ENCODE data around the gene SMAD9. TPM values are rescaled to one million over a fixed set of nuclear protein-coding genes. Genes with fewer than 3 reads are reported as not detected.
A peak's percentile ranks its signal among the peaks of the same experiment; 100 is the strongest.
"Not testable (repeated sequence)": the region's sequence is repeated elsewhere in the genome, so short reads cannot be mapped to it uniquely, and the experiment has no call there.

SMAD9 gene
- total and polyA plus RNA-seq, 5 donors from 2014 or later: 0.06 to 0.15 (median 0.08) TPM; not detected in 2

- Histone ChIP-seq H3K9me3 (ENCODE audit: control insufficient read depth in 2 of 2, low read length in 2 of 2) (no peaks in the 10 kb centered on the region), H3K27me3 (ENCODE audit: control insufficient read depth, insufficient read depth, low read length) (no peaks in the 10 kb centered on the region), H3K36me3 (ENCODE audit: control insufficient read depth, insufficient read depth, low read length) (no peaks in the 10 kb centered on the region), H3K4me3 (ENCODE audit: low read depth, low read length) (no peak overlapping the region), H3K4me1 (ENCODE audit: control insufficient read depth, insufficient read depth, low read length, poor library complexity, severe bottlenecking) (no peaks in the 10 kb centered on the region), H3K27ac (ENCODE audit: insufficient read depth, low read length, poor library complexity, severe bottlenecking) (no peak overlapping the region)
- ATAC-seq (ENCODE audit: low read depth in 2 of 2): no peak
- no peak for DNase-seq
- no peak overlapping the region for H3K4me3 Mint-ChIP-seq
- peaks cover 0 to 1% (median 0%) of the 10 kb centered on the region in 7 donors for H3K9me3 Mint-ChIP-seq
- H3K27ac Mint-ChIP-seq: no peak overlapping the region
- no peaks in the 10 kb centered on the region for H3K36me3 Mint-ChIP-seq
- peaks cover 12% of the 10 kb centered on the region for H3K27me3 Mint-ChIP-seq
- H3K4me1 Mint-ChIP-seq: peaks cover 0 to 2% (median 0%) of the 10 kb centered on the region in 4 donors
These were observed 32.1 kb downstream of the SMAD9 start for GRCh38 chr13:36887758-36888521.

- peaks cover 6% of the 10 kb centered on the region for H3K27me3 Mint-ChIP-seq
- H3K27ac ChIP-seq (ENCODE audit: insufficient read depth, low read length, poor library complexity, severe bottlenecking): no peak overlapping the region
- no peaks in the 10 kb centered on the region for H3K36me3 Mint-ChIP-seq
- DNase-seq (no peak), ATAC-seq (ENCODE audit: low read depth in 2 of 2) (no peak)
- no peaks in the 10 kb centered on the region for H3K4me1 ChIP-seq (ENCODE audit: control insufficient read depth, insufficient read depth, low read length, poor library complexity, severe bottlenecking)
- peak overlapping the region in 1 of 3 donors; percentile 3 for H3K27ac Mint-ChIP-seq
- H3K9me3 ChIP-seq (ENCODE audit: control insufficient read depth in 2 of 2, low read length in 2 of 2): no peaks in the 10 kb centered on the region
- H3K9me3 Mint-ChIP-seq: peaks cover 0 to 1% (median 0%) of the 10 kb centered on the region in 7 donors
- H3K4me1 Mint-ChIP-seq: peaks cover 0 to 2% (median 0%) of the 10 kb centered on the region in 4 donors
- H3K36me3 ChIP-seq (ENCODE audit: control insufficient read depth, insufficient read depth, low read length): no peaks in the 10 kb centered on the region
- H3K4me3 Mint-ChIP-seq: no peak overlapping the region
- no peak overlapping the region for H3K4me3 ChIP-seq (ENCODE audit: low read depth, low read length)
- no peaks in the 10 kb centered on the region for H3K27me3 ChIP-seq (ENCODE audit: control insufficient read depth, insufficient read depth, low read length)
These were observed 34.1 kb downstream of the SMAD9 start for GRCh38 chr13:36885901-36886300.

GRCh38 chr13:36884235-36884634 is 35.8 kb downstream of the SMAD9 start:
- no peak overlapping the region for H3K27ac ChIP-seq (ENCODE audit: insufficient read depth, low read length, poor library complexity, severe bottlenecking)
- H3K4me3 ChIP-seq (ENCODE audit: low read depth, low read length): no peak overlapping the region
- Mint-ChIP-seq H3K4me1 (peaks cover 0 to 2% (median 0%) of the 10 kb centered on the region in 4 donors), H3K27ac (no peak overlapping the region), H3K27me3 (peaks cover 5% of the 10 kb centered on the region), H3K4me3 (no peak overlapping the region), H3K9me3 (peaks cover 0 to 1% (median 0%) of the 10 kb centered on the region in 7 donors), H3K36me3 (no peaks in the 10 kb centered on the region)
- no peaks in the 10 kb centered on the region for H3K27me3 ChIP-seq (ENCODE audit: control insufficient read depth, insufficient read depth, low read length)
- H3K9me3 ChIP-seq (ENCODE audit: control insufficient read depth in 2 of 2, low read length in 2 of 2): no peaks in the 10 kb centered on the region
- no peaks in the 10 kb centered on the region for H3K4me1 ChIP-seq (ENCODE audit: control insufficient read depth, insufficient read depth, low read length, poor library complexity, severe bottlenecking)
- H3K36me3 ChIP-seq (ENCODE audit: control insufficient read depth, insufficient read depth, low read length): no peaks in the 10 kb centered on the region
- ATAC-seq (ENCODE audit: low read depth in 2 of 2): no peak
- no peak for DNase-seq

- H3K4me3 Mint-ChIP-seq: no peak overlapping the region
- peaks cover 5% of the 10 kb centered on the region for H3K27me3 Mint-ChIP-seq
These were observed 36.2 kb downstream of the SMAD9 start for GRCh38 chr13:36883824-36884223.

GRCh38 chr13:36883392-36883791 is 36.6 kb downstream of the SMAD9 start:
- not testable (repeated sequence) for H3K27ac ChIP-seq (ENCODE audit: insufficient read depth, low read length, poor library complexity, severe bottlenecking); H3K27me3 Mint-ChIP-seq; H3K4me3 ChIP-seq (ENCODE audit: low read depth, low read length); H3K4me1 ChIP-seq (ENCODE audit: control insufficient read depth, insufficient read depth, low read length, poor library complexity, severe bottlenecking); H3K36me3 Mint-ChIP-seq; H3K4me1 Mint-ChIP-seq; H3K27ac Mint-ChIP-seq; H3K9me3 ChIP-seq (ENCODE audit: control insufficient read depth in 2 of 2, low read length in 2 of 2); H3K9me3 Mint-ChIP-seq; H3K27me3 ChIP-seq (ENCODE audit: control insufficient read depth, insufficient read depth, low read length); ATAC-seq (ENCODE audit: low read depth in 2 of 2); H3K36me3 ChIP-seq (ENCODE audit: control insufficient read depth, insufficient read depth, low read length); H3K4me3 Mint-ChIP-seq; DNase-seq

More at GRCh38 chr13:36883824-36884223, 36.2 kb downstream of the SMAD9 start:
- no peaks in the 10 kb centered on the region for H3K9me3 ChIP-seq (ENCODE audit: control insufficient read depth in 2 of 2, low read length in 2 of 2)
- no peaks in the 10 kb centered on the region for H3K36me3 ChIP-seq (ENCODE audit: control insufficient read depth, insufficient read depth, low read length)
- Mint-ChIP-seq H3K36me3 (no peaks in the 10 kb centered on the region), H3K4me1 (peaks cover 0 to 2% (median 0%) of the 10 kb centered on the region in 4 donors), H3K27ac (no peak overlapping the region), H3K9me3 (peaks cover 0 to 1% (median 0%) of the 10 kb centered on the region in 7 donors)
- no peak for ATAC-seq (ENCODE audit: low read depth in 2 of 2)
- no peak overlapping the region for H3K27ac ChIP-seq (ENCODE audit: insufficient read depth, low read length, poor library complexity, severe bottlenecking)
- no peaks in the 10 kb centered on the region for H3K27me3 ChIP-seq (ENCODE audit: control insufficient read depth, insufficient read depth, low read length)
- no peak overlapping the region for H3K4me3 ChIP-seq (ENCODE audit: low read depth, low read length)
- DNase-seq: no peak
- H3K4me1 ChIP-seq (ENCODE audit: control insufficient read depth, insufficient read depth, low read length, poor library complexity, severe bottlenecking): no peaks in the 10 kb centered on the region

- no peaks in the 10 kb centered on the region for H3K4me1 ChIP-seq (ENCODE audit: control insufficient read depth, insufficient read depth, low read length, poor library complexity, severe bottlenecking)
- no peak overlapping the region for H3K4me3 Mint-ChIP-seq
- no peak overlapping the region for H3K27ac ChIP-seq (ENCODE audit: insufficient read depth, low read length, poor library complexity, severe bottlenecking)
- DNase-seq (no peak), ATAC-seq (ENCODE audit: low read depth in 2 of 2) (no peak)
- no peaks in the 10 kb centered on the region for H3K9me3 ChIP-seq (ENCODE audit: control insufficient read depth in 2 of 2, low read length in 2 of 2)
- H3K27ac Mint-ChIP-seq: no peak overlapping the region
- H3K9me3 Mint-ChIP-seq: peaks cover 0 to 1% (median 0%) of the 10 kb centered on the region in 7 donors
- no peaks in the 10 kb centered on the region for H3K4me1 Mint-ChIP-seq
- H3K27me3 Mint-ChIP-seq: peaks cover 5% of the 10 kb centered on the region
- H3K4me3 ChIP-seq (ENCODE audit: low read depth, low read length): no peak overlapping the region
- H3K36me3 ChIP-seq (ENCODE audit: control insufficient read depth, insufficient read depth, low read length): no peaks in the 10 kb centered on the region
- no peaks in the 10 kb centered on the region for H3K36me3 Mint-ChIP-seq
- H3K27me3 ChIP-seq (ENCODE audit: control insufficient read depth, insufficient read depth, low read length): no peaks in the 10 kb centered on the region
These were observed 37.1 kb downstream of the SMAD9 start for GRCh38 chr13:36882829-36883390.

GRCh38 chr13:36880961-36881360 is 39.1 kb downstream of the SMAD9 start:
- Histone ChIP-seq H3K9me3 (ENCODE audit: control insufficient read depth in 2 of 2, low read length in 2 of 2) (no peaks in the 10 kb centered on the region), H3K4me3 (ENCODE audit: low read depth, low read length) (no peak overlapping the region), H3K4me1 (ENCODE audit: control insufficient read depth, insufficient read depth, low read length, poor library complexity, severe bottlenecking) (no peaks in the 10 kb centered on the region), H3K36me3 (ENCODE audit: control insufficient read depth, insufficient read depth, low read length) (no peaks in the 10 kb centered on the region), H3K27me3 (ENCODE audit: control insufficient read depth, insufficient read depth, low read length) (no peaks in the 10 kb centered on the region), H3K27ac (ENCODE audit: insufficient read depth, low read length, poor library complexity, severe bottlenecking) (no peak overlapping the region)
- peaks cover 0 to 1% (median 0%) of the 10 kb centered on the region in 7 donors for H3K9me3 Mint-ChIP-seq
- no peaks in the 10 kb centered on the region for H3K27me3 Mint-ChIP-seq
- no peaks in the 10 kb centered on the region for H3K4me1 Mint-ChIP-seq
- no peak for ATAC-seq (ENCODE audit: low read depth in 2 of 2)
- H3K36me3 Mint-ChIP-seq: no peaks in the 10 kb centered on the region
- no peak overlapping the region for H3K4me3 Mint-ChIP-seq
- H3K27ac Mint-ChIP-seq: no peak overlapping the region
- no peak for DNase-seq

Measured in CD4-positive, CD25-positive, alpha-beta regulatory T cell (primary cell).